Ectodermal cell (in vitro differentiated cells): ENCODE results near the gene RPLP1.

Experiments used
- H3K27ac ChIP-seq: 2 replicates; pipeline ENCODE4 v1.7.0; 2013; ENCODE audit warnings: mild to moderate bottlenecking, low read depth, low read length; ENCODE audit not compliant: insufficient read depth, poor library complexity, severe bottlenecking
- H3K27me3 ChIP-seq: 2 replicates; pipeline ENCODE4 v1.7.0; 2013; ENCODE audit warnings: mild to moderate bottlenecking, low read length; ENCODE audit not compliant: insufficient read depth, control insufficient read depth, poor library complexity, severe bottlenecking
- H3K36me3 ChIP-seq: one replicate; pipeline ENCODE4 v1.7.0; 2013; ENCODE audit warnings: low read length; ENCODE audit not compliant: control insufficient read depth, insufficient read depth
- H3K4me1 ChIP-seq: one replicate; pipeline ENCODE4 v1.7.0; 2013; ENCODE audit warnings: low read length; ENCODE audit not compliant: control insufficient read depth, insufficient read depth
- H3K4me3 ChIP-seq: 2 replicates; pipeline ENCODE4 v1.7.0; 2013; ENCODE audit warnings: low read depth, low read length, control low read depth; ENCODE audit not compliant: insufficient read depth
- H3K9me3 ChIP-seq: 2 replicates; pipeline ENCODE4 v1.7.0; 2013; ENCODE audit warnings: mild to moderate bottlenecking, low read length, moderate library complexity; ENCODE audit not compliant: control insufficient read depth
- WGBS, 2 experiments: methylation state at CpG; one replicate each; pipeline ENCODE4 v1.1.7; 2013; ENCODE audit warnings: missing lambda C conversion rate in 2 of 2; 5-methylcytosine and 5-hydroxymethylcytosine counted together

The RPLP1 gene

DNA sequence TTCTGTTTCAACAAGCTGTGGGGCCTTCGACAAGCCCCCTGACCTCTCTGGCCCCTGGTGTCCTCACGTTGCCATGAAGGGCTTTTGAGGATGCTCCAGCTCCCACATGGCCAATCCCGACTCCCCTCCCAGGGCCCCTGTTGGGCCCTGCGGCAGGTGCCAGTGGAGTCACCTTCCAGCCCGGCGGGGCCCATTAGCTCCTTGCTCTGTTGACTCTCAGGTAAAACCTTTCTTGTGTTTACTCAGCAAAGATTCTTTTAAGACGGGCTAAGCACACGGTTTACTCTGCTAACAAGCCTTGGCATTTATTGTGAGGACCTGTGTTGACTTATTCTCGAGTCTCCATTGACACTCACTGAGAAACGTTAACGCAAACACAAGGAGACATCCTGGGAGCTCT, 15.0 kb downstream of the RPLP1 start:
- H3K36me3 ChIP-seq, result no peaks in the 10 kb centered on the region
- WGBS, 2 experiments, result 84 to 90% methylated on average over 11 of the region's 11 CpGs
- H3K27me3 ChIP-seq, result no peaks in the 10 kb centered on the region
- peaks cover 15% of the 10 kb centered on the region for H3K4me1 ChIP-seq
- no peak overlapping the region for H3K27ac ChIP-seq
- no peaks in the 10 kb centered on the region for H3K9me3 ChIP-seq
- no peak overlapping the region for H3K4me3 ChIP-seq

DNA sequence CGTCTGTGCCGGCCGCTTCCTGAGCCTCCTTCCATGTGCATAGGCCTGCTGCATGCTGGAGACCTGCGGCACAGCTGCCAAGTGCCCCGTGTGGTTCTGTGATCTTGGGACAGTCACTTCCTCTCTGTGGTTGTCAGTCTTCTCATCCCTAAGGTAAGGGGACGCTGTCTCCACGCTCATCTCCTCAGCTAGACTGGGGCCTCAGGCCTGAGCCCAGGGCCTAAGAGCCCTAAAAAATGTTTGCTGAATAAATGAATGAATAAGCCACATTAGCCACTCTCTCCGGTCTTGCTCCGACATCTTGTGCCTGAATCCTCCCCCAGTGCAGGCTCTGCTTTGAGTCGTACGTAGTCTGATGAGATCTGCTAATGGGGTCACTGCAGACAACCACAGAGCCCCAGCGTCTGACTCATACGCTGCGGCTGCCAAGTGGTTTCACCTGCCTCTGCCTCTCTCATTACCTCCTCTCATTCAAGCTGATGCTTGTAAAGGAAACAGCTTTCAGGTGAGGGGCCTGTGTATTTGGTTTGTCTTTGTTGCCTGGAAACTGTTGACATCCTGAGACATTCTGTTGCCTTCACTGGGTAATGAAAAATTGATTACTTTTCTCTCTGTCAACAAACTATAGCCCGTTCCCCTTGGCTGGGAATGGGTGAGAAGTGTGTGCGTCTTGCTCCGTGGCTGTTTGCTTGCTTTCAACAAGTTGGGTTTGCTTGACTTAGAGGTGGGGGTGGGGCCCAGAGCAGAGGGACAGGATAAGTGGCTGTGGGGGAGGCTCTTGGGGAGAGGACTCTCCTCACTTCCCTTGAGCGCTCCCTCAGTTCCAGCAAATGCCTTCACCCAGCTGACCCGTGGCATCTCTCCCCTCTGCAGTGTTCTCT, 15.9 kb downstream of the RPLP1 start:
- 90 to 93% methylated on average over 19 of the region's 19 CpGs for WGBS, 2 experiments
- Histone ChIP-seq H3K27ac (no peak overlapping the region), H3K27me3 (no peaks in the 10 kb centered on the region), H3K9me3 (no peaks in the 10 kb centered on the region), H3K4me1 (peaks cover 9% of the 10 kb centered on the region), H3K4me3 (no peak overlapping the region), H3K36me3 (no peaks in the 10 kb centered on the region)

DNA sequence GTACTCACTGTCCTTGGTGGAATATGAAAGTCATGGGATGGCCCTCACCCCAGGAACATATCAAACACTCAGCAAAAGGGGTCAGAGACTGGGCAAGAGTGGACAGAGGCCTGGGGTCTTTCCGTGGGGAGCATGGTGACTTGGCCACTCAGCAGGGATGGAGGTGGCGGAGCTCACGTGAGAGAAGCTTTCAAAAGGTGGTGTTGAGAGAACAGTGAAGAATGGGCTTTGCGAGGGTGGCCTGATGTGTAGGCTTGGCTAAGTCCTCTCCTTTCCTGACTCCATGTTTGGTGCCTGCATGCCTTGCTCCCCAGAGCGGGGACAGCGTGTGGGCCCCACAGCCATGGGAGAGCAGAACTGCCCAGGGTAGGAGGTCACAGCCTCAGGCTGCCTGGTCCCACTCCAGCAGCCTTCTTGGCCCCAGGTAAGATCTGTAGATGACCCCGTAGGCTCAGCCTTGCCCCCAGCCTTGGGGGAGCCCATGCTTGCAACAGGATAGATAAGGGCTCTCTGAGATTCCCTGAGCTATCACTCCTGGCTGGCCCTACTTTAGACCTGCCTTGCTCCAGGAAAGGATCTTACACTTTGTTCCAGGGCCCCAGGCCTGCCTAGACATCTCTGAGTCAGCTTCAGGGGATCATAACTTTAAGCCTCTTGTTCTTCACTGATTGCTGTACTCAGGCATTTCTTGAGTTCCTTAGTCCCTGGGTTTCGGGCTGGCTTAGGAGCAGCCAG, 17.0 kb downstream of the RPLP1 start:
- WGBS, 2 experiments, result 95 to 96% methylated on average over 8 of the region's 8 CpGs
- Histone ChIP-seq H3K27me3 (no peaks in the 10 kb centered on the region), H3K9me3 (no peaks in the 10 kb centered on the region), H3K36me3 (no peaks in the 10 kb centered on the region), H3K27ac (no peak overlapping the region), H3K4me3 (no peak overlapping the region), H3K4me1 (peaks cover 7% of the 10 kb centered on the region)

DNA sequence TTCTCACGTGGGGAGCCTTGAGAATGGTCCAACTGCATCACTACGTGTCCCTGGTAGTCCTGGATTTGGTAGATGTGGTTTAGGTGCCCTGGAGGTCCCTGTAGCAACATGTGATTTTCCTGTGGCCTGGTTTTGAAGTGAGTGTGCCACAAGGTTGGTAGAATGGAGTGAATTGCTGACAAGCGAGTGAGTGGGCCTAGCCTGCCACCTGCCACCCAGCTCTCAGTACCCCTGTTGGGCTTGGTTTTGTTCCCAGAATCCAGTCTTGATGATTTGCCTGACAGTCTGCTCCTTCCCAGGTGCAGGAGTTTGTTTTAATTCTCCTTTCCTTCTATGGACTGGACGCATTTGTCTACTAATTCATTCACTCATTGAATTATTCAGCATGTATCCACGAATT, 19.4 kb downstream of the RPLP1 start:
- 94 to 96% methylated on average over 5 of the region's 5 CpGs for WGBS, 2 experiments
- Histone ChIP-seq H3K4me1 (peaks cover 7% of the 10 kb centered on the region), H3K4me3 (no peak overlapping the region), H3K27me3 (no peaks in the 10 kb centered on the region), H3K27ac (no peak overlapping the region), H3K9me3 (no peaks in the 10 kb centered on the region), H3K36me3 (no peaks in the 10 kb centered on the region)

DNA sequence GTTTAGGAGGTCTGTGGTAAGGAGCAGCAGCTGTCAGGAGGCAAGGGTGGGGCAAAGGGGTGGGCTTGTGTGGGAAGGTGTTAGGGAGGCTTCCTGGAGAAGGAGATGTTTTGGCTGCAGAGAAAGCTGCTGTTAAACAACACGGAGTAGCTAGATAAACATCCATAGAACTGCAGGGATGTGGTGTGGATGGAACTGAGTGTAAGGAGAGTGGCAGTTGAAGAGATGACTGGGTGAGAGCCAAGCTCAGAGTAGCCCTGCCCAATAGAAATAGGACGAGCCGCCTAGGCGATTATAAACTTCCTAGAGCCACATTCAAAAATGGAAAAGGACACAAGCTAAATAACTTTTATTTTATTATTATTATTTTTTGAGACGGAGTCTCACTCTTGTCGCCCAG, 19.9 kb downstream of the RPLP1 start:
- no peaks in the 10 kb centered on the region for H3K27me3 ChIP-seq
- no peaks in the 10 kb centered on the region for H3K36me3 ChIP-seq
- no peak overlapping the region for H3K4me3 ChIP-seq
- 85 to 87% methylated on average over 6 of the region's 6 CpGs for WGBS, 2 experiments
- no peaks in the 10 kb centered on the region for H3K9me3 ChIP-seq
- H3K4me1 ChIP-seq, result peaks cover 7% of the 10 kb centered on the region
- H3K27ac ChIP-seq, result no peak overlapping the region

DNA sequence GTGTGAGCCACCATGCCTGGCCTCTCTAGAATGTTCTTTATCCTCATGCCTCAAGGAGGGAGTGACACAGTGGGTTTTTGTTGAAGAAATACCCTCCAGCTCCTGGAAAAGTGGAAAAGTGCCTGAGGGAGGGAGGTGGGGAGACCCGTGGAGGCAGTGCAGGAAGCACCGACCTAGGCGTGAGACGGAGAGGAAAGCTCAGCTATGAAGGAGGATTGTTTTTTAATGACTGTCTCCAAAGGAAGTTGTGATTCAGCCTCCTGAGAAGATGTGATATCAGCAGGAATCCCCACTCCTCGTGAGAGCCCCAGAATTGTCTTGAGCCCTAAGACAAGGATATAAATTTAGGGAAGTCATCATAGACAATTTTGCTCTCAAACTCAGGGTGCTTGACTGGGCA, 21.7 kb downstream of the RPLP1 start:
- Histone ChIP-seq H3K4me1 (no peaks in the 10 kb centered on the region), H3K27ac (no peak overlapping the region), H3K36me3 (no peaks in the 10 kb centered on the region), H3K27me3 (no peaks in the 10 kb centered on the region), H3K4me3 (no peak overlapping the region), H3K9me3 (no peaks in the 10 kb centered on the region)
- 87 to 88% methylated on average over 5 of the region's 5 CpGs for WGBS, 2 experiments

DNA sequence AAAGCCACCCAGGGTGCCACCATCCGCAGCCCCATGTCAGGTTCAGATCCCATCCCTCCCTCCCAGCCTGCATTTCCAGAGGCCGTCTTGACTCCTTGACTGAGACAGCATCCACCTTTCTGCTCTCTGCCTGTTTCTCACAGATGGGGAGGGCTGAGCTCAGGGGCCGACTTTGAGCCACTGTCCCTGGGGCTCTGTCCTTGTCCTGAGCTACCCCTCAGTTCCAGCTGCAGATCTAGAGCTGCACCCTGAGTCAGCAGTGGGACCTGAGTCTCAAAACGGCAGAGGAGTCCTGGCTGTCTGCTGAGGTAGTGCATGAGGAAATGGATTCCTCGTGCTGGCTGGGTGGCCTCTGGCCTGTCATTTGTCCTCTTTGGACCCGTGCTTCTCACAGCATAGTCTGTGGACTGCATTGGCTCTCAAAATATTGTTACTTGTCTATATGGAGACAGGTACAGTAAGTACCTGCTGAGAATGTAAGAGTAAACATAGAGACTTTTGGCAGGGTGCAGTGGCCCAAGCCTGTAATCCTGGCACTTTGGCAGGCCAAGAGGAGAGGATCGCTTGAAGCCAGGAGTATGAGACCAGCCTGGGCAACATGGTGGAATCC, 22.3 kb downstream of the RPLP1 start:
- no peak overlapping the region for H3K4me3 ChIP-seq
- no peak overlapping the region for H3K27ac ChIP-seq
- H3K9me3 ChIP-seq, result peaks cover 3% of the 10 kb centered on the region
- no peaks in the 10 kb centered on the region for H3K36me3 ChIP-seq
- no peaks in the 10 kb centered on the region for H3K27me3 ChIP-seq
- 82 to 84% methylated on average over 7 of the region's 7 CpGs for WGBS, 2 experiments
- no peaks in the 10 kb centered on the region for H3K4me1 ChIP-seq

DNA sequence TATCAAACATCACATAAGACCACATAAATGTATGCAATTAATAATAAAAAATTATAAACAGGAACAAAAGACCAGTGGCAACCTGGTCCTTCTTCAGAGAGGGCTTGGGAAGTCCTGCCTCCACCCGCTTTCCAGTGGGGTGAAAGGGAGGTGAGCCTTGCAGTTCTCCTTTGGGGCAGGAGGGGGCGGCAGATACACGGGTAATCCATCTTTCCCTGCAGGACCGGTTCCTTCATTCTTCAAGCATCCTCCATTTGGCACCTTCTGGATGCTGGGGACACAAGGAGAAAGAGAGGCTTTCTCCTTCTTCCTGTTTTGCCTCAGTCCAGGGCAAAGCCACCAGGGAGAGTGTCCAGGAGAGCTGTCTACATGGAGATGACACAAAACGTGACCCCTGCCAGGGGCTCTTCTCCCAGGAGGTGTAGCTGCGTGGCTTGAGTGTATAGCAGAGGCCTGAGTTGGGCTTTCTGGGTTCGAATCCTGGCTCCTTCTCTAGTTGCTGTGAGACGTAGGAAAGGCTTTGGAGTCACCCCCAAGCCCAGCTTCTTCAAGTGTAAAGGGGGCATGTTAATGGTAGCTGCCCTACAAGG, 23.2 kb downstream of the RPLP1 start:
- 45 to 47% methylated on average over 8 of the region's 8 CpGs for WGBS, 2 experiments
- Histone ChIP-seq H3K4me3 (no peak overlapping the region), H3K27ac (no peak overlapping the region), H3K36me3 (no peaks in the 10 kb centered on the region), H3K4me1 (no peaks in the 10 kb centered on the region), H3K27me3 (no peaks in the 10 kb centered on the region), H3K9me3 (peaks cover 4% of the 10 kb centered on the region)

DNA sequence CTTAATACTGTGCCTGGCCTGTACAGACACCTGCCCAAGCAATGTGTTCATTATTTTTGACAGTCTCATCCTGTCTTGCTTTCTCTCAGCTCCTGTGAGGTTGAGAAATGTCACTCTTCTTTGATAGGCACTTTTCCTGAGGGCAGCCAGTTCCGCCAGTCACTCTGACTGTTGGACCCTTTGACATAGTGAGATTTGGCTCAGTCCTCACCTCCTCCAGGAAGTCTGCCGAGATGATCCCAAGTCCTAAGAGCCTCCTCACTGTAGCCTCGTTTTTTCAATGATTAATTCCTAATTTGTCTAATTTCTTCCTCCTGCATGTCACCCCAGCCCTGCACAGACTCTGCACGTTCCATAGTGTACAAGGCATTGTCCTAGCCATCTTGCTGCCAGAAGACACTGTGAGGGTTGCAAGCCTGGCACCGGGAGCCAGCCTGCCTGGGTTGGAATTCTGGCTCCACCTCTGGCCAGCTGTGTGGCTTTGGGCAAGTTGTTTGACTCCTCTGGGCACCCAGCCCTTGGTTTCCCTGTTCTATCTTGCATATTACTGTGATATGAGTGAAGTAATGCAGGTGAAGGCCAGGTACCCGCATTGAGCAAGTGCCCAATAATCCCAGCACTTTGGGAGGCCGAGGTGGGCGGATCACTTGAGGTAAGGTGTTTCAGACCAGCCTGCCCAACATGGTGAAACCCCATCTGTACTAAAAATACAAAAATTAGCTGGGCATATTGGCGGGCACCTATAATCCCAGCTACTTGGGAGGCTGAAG, 24.3 kb downstream of the RPLP1 start:
- Histone ChIP-seq H3K4me1 (no peaks in the 10 kb centered on the region), H3K4me3 (no peak overlapping the region), H3K27ac (no peak overlapping the region), H3K36me3 (no peaks in the 10 kb centered on the region), H3K27me3 (no peaks in the 10 kb centered on the region), H3K9me3 (peaks cover 4% of the 10 kb centered on the region)
- WGBS, 2 experiments, result 89 to 92% methylated on average over 9 of the region's 9 CpGs
